Memory B cell (primary cell): ENCODE measurements around the gene MMP2.

Source experiments
- ATAC-seq: fragments of 150-1000 bp; cut with Tn5 transposase; 2 replicates; pipeline ENCODE4 v1.10.0; 2021; ENCODE audit warnings: low read depth, mild to moderate bottlenecking, moderate library complexity
- DNase-seq, 2 donors: peaks; one replicate each; pipeline ENCODE4 v3.0.0; 2022; ENCODE audit warnings: low spot score in 2 of 2
- H3K27ac Mint-ChIP-seq: one replicate; pipeline ENCODE4 v1.8.0; 2022; ENCODE audit warnings: mild to moderate bottlenecking, moderate library complexity, mixed read lengths
- H3K27me3 Mint-ChIP-seq: one replicate; pipeline ENCODE4 v1.8.0; 2022; ENCODE audit warnings: mixed read lengths
- H3K36me3 Mint-ChIP-seq: one replicate; pipeline ENCODE4 v1.8.0; 2022; ENCODE audit warnings: mild to moderate bottlenecking, mixed read lengths
- H3K4me1 Mint-ChIP-seq: one replicate; pipeline ENCODE4 v1.8.0; 2022; ENCODE audit warnings: mixed read lengths
- H3K4me3 Mint-ChIP-seq: one replicate; pipeline ENCODE4 v1.8.0; 2022; ENCODE audit warnings: mild to moderate bottlenecking, moderate library complexity, mixed read lengths
- H3K9me3 Mint-ChIP-seq: one replicate; pipeline ENCODE4 v1.8.0; 2022; ENCODE audit warnings: mixed read lengths

The MMP2 gene

DNA sequence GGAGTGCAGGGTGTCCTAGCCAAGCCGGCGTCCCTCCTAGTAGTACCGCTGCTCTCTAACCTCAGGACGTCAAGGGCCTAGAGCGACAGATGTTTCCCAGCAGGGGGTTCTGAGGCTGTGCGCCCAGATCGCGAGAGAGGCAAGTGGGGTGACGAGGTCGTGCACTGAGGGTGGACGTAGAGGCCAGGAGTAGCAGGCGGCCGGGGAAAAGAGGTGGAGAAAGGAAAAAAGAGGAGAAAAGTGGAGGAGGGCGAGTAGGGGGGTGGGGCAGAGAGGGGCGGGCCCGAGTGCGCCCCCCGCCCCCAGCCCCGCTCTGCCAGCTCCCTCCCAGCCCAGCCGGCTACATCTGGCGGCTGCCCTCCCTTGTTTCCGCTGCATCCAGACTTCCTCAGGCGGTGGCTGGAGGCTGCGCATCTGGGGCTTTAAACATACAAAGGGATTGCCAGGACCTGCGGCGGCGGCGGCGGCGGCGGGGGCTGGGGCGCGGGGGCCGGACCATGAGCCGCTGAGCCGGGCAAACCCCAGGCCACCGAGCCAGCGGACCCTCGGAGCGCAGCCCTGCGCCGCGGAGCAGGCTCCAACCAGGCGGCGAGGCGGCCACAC, at the start of gene MMP2:
Gene MMP2 (plus strand): TSS at position 372 of the 603 bp plus-strand sequence. CDS start 282 bp downstream, outside the sequence.
- Mint-ChIP-seq H3K36me3 (no peaks in the 10 kb centered on the region), H3K4me3 (no peak within 1 kb of the TSS), H3K9me3 (no peaks in the 10 kb centered on the region), H3K27me3 (peaks cover 16% of the 10 kb centered on the region), H3K27ac (no peak within 1 kb of the TSS), H3K4me1 (no peaks in the 10 kb centered on the region)
- no peak for DNase-seq
- no peak for ATAC-seq

DNA sequence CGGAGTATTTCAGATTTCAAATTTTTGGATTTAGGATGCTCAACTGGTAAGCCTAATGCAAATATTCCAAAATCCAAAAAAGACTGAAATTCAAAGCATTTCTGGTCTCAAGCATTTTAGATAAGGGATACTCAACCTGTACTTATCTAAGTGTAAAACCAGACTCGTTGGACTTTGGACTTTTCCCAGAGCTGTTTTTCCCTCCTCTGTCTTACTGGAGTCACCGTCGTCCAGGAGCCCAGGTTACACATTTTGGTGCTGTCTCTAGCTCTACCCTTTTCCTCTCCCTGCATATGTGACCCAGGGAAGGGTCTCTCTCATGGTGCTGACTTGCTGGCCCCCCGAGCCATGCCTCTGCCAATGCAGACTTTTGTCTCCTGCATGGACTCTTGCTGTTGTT, 46.0 kb upstream of the MMP2 start:
- H3K4me3 Mint-ChIP-seq = no peak overlapping the region
- H3K9me3 Mint-ChIP-seq = no peaks in the 10 kb centered on the region
- no peaks in the 10 kb centered on the region for H3K4me1 Mint-ChIP-seq
- ATAC-seq (no peak), DNase-seq (no peak)
- peaks cover 11% of the 10 kb centered on the region for H3K27me3 Mint-ChIP-seq
- H3K27ac Mint-ChIP-seq = no peak overlapping the region
- no peaks in the 10 kb centered on the region for H3K36me3 Mint-ChIP-seq

DNA sequence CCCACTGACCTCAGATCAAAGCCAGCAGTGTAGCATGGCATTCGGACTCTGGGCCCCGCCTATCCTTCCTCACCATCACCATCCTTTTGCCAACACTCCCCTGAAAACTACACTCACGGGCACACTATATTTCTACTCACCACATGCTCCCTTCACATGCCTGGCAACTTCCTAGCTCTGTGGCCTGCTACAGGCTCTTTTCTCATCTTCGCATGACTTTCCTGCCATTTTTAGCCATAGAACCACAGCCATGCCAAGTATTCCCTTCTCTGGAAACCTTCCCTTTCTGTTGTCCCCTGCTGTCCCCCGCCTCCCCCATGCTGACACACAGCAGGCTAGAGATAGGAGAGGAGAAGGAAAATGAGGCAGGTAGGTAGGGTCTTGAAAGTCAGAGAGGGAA, 45.5 kb upstream of the MMP2 start:
- H3K27me3 Mint-ChIP-seq = peaks cover 11% of the 10 kb centered on the region
- no peak for ATAC-seq

DNA sequence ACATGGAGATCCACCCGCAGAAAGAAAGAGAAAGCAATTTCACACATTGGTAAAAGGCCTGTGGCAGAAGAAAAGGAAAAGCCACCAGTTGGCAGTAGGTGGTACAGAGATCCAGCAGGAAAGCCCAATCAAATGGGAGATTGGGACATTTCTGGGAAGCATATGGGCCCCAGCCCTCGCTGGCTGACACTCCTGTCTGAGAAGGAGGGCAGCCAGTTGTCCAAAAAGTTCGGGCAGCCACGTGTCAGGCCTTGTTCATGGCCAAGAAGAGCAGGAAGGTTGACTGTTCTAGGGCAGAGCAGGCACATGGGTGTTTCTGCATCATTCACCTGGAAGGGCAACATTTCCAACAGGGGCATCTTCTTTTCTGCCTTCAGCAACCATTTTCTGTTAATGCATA, 45.0 kb upstream of the MMP2 start:
- H3K9me3 Mint-ChIP-seq = no peaks in the 10 kb centered on the region
- H3K27me3 Mint-ChIP-seq = peaks cover 11% of the 10 kb centered on the region
- ATAC-seq (no peak), DNase-seq (no peak)
- no peaks in the 10 kb centered on the region for H3K4me1 Mint-ChIP-seq
- no peaks in the 10 kb centered on the region for H3K36me3 Mint-ChIP-seq
- no peak overlapping the region for H3K27ac Mint-ChIP-seq
- no peak overlapping the region for H3K4me3 Mint-ChIP-seq

More for the DNA sequence above, 45.5 kb upstream of the MMP2 start:
- no peak for DNase-seq
- Mint-ChIP-seq H3K9me3 (no peaks in the 10 kb centered on the region), H3K27ac (no peak overlapping the region), H3K4me3 (no peak overlapping the region), H3K4me1 (no peaks in the 10 kb centered on the region), H3K36me3 (no peaks in the 10 kb centered on the region)

DNA sequence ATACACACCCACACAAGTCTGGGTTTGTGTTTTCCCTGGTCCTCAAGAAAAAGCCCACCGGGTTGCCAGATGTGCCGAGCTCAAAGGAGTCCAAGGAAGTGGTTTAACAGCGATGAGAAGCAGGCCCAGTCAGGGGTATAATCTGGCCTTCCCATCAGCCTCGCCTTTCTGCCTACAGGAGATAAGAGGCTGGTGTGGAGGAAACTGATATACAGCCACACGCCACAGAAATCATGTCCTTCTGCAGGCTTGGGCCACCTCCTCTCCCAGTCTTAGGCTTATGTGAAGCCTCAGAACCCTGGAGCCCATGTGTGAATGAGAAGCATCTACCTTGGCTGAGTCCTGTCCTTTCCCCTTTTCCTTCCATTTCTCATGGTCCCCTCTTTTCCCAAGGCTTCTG, 43.6 kb upstream of the MMP2 start:
- Mint-ChIP-seq H3K27ac (no peak overlapping the region), H3K27me3 (peaks cover 11% of the 10 kb centered on the region), H3K4me3 (no peak overlapping the region), H3K4me1 (no peaks in the 10 kb centered on the region), H3K9me3 (no peaks in the 10 kb centered on the region), H3K36me3 (no peaks in the 10 kb centered on the region)
- ATAC-seq (no peak), DNase-seq (no peak)

DNA sequence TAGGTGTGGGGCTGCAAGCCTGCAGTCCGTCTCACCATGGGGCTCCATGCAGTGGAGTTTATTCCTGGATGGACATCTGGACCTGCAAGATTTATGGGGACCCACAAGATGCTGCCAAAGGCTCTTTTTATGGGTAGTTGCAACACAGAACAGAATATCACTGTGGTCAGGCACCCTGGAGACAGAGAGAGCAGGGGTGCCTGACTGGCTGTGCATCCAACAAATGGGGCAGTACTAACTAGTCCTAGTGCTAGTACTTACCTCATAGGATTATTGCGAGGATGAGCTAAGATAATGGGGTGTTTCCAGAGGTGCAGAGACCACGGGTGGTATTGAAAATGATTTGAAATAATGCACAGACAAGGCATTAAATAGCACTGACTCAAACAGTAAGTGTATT, 42.4 kb upstream of the MMP2 start:
- H3K4me1 Mint-ChIP-seq = no peaks in the 10 kb centered on the region
- no peak overlapping the region for H3K4me3 Mint-ChIP-seq
- H3K27me3 Mint-ChIP-seq = peaks cover 11% of the 10 kb centered on the region
- H3K9me3 Mint-ChIP-seq = no peaks in the 10 kb centered on the region
- ATAC-seq = no peak
- H3K36me3 Mint-ChIP-seq = no peaks in the 10 kb centered on the region
- DNase-seq = no peak
- H3K27ac Mint-ChIP-seq = no peak overlapping the region

DNA sequence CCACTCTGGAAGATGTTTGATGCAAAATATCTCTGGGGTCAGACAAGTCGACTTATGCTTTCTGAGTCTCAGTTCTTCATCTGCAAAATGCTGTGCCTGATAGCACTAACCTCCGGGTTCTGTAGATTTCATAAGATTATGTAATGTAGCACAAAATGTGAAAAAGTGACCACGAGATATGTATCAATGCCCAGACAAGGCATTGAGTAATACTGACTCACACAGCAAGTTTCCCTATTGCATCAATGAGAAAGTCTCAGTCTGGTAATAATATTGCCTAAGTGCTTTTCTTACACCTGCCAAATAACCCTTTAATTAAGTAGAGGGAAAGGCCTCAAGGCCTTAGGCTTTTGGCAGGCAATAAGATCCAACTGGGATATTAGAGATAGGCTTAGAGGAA, 41.4 kb upstream of the MMP2 start:
- no peaks in the 10 kb centered on the region for H3K9me3 Mint-ChIP-seq
- H3K4me3 Mint-ChIP-seq = no peak overlapping the region
- peaks cover 11% of the 10 kb centered on the region for H3K27me3 Mint-ChIP-seq
- H3K4me1 Mint-ChIP-seq = no peaks in the 10 kb centered on the region
- H3K36me3 Mint-ChIP-seq = no peaks in the 10 kb centered on the region
- DNase-seq (no peak), ATAC-seq (no peak)
- no peak overlapping the region for H3K27ac Mint-ChIP-seq

DNA sequence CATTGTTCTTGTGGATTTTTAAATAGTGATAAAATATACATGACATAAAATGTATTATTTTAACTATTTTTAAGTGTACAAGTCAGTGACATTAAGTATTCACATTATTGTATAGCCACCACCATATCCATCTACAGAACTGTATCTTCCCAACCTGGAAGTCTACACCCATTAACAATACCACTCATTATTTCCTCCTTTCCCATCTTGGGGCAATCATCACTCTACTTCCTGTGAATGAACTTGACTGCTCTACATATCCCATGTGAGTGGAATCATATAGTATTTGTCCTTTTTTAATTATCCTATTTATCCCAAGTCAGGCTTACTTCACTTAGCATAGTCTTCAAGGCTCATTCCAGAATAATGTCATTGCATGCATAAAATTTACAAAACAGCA, 40.7 kb upstream of the MMP2 start:
- ATAC-seq (no peak), DNase-seq (no peak)
- Mint-ChIP-seq H3K36me3 (no peaks in the 10 kb centered on the region), H3K4me3 (no peak overlapping the region), H3K9me3 (peaks cover 2% of the 10 kb centered on the region), H3K27me3 (peaks cover 13% of the 10 kb centered on the region), H3K4me1 (no peaks in the 10 kb centered on the region), H3K27ac (no peak overlapping the region)

DNA sequence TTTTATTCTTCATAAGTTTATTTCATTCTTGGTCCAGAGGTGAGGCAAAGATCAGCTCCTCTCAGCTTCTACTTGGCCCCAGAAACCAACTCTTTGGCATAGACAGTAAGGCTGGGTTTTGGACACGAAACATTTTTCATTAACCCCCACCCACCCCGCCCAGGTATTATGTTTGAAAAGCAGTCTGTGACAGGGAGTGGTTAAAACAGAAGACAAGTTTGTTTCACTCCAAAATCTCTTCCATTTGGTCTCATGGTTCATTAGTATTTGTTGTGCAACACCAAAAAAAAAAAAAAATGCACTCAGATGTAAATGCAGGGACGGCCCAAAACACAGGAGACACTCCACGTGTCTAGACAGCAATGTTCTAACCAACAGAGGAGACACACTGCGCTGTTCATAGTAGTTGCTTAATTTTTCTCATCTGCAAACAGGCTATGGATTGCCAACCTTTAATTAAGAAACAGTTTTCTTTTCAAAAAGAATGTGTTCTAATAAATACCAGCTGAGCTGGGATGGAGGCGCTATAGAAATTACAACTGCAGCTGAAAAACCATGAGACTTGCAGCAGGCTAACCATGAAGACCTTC, 39.8 kb upstream of the MMP2 start:
- no peak overlapping the region for H3K4me3 Mint-ChIP-seq
- ATAC-seq = no peak
- H3K36me3 Mint-ChIP-seq = no peaks in the 10 kb centered on the region

DNA sequence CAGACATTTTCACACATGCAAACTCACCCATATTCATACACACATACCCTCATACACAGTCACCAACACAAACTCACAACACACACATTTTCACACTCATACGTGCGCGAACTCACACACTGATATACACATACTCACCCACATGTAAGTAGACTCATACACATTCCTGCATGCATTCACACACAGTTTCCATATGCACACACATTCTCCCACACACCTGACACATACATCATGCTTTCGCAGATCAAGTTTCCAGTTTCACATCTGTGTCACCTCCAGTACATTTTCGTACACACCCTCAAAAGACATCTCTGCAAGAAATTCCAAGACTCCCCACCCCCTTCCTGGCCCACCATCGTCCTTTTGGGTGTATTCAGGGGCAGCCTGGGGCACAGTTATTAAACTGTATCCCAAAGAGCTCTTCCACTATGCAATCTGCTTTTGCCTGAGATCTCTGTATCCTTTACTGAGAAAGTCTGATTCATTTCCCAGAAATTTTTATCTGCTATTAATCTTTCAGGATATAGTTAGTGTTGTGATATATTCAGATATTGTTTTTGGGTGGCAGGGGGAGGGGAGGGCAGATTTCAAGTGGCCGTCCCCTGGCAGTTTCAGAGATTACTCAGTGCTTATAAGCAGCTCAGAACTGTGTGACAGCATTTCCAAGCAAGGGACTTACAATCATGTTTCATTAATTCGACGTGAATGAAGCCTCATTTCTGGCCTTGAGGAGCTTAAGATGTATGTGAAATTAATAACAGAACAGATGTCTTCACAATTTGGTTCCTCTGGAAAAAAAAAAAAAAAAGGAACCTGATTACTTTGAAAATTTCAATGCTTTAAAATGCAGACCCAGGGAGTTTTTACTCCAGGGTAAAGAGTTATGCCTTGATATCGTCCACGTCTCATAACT, 35.3 kb upstream of the MMP2 start:
- no peak for ATAC-seq
- H3K27ac Mint-ChIP-seq = no peak overlapping the region
- H3K36me3 Mint-ChIP-seq = no peaks in the 10 kb centered on the region

More for the DNA sequence above, 39.8 kb upstream of the MMP2 start:
- no peak for DNase-seq
- Mint-ChIP-seq H3K9me3 (peaks cover 2% of the 10 kb centered on the region), H3K27ac (no peak overlapping the region), H3K27me3 (peaks cover 10% of the 10 kb centered on the region), H3K4me1 (no peaks in the 10 kb centered on the region)

DNA sequence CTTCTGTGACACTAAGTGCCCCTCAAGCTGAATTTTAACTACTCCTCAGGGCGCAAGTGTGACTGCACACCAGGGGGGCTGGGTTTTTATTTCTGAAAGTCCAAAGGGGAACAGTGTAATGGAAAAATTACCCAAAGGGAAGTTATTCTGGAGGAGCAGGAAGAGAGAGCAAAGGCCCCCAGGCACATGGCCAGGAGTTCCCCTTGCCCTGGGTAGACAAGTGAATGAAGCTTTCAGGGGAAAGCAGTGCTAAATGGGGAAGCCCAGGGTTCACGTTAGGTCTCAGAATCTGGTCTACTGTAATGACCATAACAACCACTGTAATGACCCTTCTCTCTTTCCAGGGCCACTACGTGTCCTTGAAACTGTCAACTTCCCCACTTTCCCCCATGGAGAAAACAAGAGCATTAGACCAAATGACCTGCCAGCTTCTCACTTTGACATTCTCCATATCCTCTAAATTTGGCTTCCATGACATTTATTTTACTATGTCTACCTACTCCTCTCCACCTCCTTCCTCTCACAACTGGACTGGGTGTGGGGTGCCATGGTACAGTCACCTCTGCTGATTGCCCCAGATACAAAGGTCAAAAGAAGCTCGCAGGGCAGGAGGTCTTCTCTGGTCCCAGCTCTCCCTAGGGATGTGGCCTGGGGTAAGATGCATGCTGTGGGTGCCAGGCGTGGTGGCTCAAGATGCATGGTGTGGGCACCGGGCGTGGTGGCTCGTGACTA, 34.1 kb upstream of the MMP2 start:
- no peaks in the 10 kb centered on the region for H3K4me1 Mint-ChIP-seq
- DNase-seq (no peak), ATAC-seq (no peak)
- H3K4me3 Mint-ChIP-seq = no peak overlapping the region
- H3K9me3 Mint-ChIP-seq = peaks cover 2% of the 10 kb centered on the region
- H3K27ac Mint-ChIP-seq = no peak overlapping the region
- H3K36me3 Mint-ChIP-seq = no peaks in the 10 kb centered on the region
- H3K27me3 Mint-ChIP-seq = peaks cover 5% of the 10 kb centered on the region

More for the DNA sequence above, 35.3 kb upstream of the MMP2 start:
- no peak for DNase-seq
- no peaks in the 10 kb centered on the region for H3K4me1 Mint-ChIP-seq
- H3K9me3 Mint-ChIP-seq = peaks cover 2% of the 10 kb centered on the region
- no peak overlapping the region for H3K4me3 Mint-ChIP-seq
- H3K27me3 Mint-ChIP-seq = peaks cover 5% of the 10 kb centered on the region

DNA sequence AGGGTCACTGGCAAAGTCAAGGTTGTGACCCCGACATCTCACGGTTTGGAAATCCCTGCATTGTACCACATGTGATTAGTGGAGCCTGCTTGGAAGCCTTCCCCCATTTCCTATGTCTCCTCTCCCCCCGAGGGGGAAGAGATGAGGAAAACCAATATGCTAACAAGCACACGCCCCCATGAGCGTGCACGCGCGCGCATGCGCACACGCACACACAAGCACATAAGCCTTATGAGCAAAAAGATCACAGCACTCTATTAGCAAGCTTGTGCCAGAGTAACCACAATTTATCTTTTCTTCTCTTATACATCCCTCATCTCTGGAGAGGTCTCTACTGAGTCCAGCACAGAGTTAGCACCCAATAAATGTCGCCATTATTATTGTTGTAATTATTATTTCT, 31.8 kb upstream of the MMP2 start:
- Mint-ChIP-seq H3K27me3 (peaks cover 5% of the 10 kb centered on the region), H3K9me3 (peaks cover 2% of the 10 kb centered on the region), H3K36me3 (no peaks in the 10 kb centered on the region), H3K4me1 (no peaks in the 10 kb centered on the region), H3K4me3 (no peak overlapping the region), H3K27ac (no peak overlapping the region)
- no peak for ATAC-seq
- no peak for DNase-seq

DNA sequence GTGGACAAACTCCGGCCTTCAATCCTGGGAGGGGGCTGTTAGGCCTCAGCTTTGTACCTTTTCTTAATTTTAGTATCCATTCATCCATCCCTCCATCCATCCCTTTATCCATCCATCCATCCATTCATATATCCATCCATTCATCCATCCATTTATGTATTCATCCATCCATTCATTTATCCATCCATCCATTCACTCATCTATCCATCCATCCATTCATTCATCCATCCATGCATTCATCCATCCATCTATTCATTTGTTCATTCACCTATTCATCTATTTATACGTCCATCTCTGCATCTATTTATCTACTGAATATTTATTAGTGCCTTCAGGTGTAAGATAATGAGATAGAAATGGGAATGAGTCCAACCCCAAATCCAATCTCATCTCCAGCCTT, 26.0 kb upstream of the MMP2 start:
- Mint-ChIP-seq H3K27ac (no peak overlapping the region), H3K4me1 (no peaks in the 10 kb centered on the region), H3K4me3 (no peak overlapping the region), H3K9me3 (peaks cover 4% of the 10 kb centered on the region), H3K27me3 (peaks cover 10% of the 10 kb centered on the region), H3K36me3 (no peaks in the 10 kb centered on the region)
- ATAC-seq (no peak), DNase-seq (no peak)

DNA sequence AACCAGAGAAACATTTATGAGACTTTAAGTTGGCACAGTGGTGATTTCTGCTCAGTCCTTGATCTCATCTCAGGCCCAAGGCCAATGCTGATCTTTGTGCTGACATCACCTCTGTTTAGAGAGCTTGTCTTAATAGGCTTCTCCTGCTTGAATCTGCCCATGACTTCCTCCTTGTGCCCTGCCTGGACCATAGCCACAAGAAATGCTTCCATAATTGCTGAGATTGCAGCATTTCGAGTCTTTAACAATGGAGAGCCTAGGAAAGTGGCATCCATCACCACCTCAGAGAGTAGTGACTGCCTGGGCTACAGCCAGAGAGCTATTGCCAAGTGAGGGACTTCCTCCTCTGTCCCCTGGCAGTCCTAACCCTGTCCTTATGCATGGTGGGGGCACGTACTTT, 25.1 kb upstream of the MMP2 start:
- ATAC-seq (no peak), DNase-seq (no peak)
- Mint-ChIP-seq H3K36me3 (no peaks in the 10 kb centered on the region), H3K4me3 (no peak overlapping the region), H3K4me1 (no peaks in the 10 kb centered on the region), H3K9me3 (peaks cover 4% of the 10 kb centered on the region), H3K27ac (no peak overlapping the region), H3K27me3 (peaks cover 12% of the 10 kb centered on the region)
